Measurements from ENCODE around the gene PCDHGB4.
"Not testable (repeated sequence)": the region's sequence is repeated elsewhere in the genome, so short reads cannot be mapped to it uniquely, and the experiment has no call there.

PCDHGB4 gene

GRCh38 chr5:141392429-141393198 is 5.1 kb downstream of the PCDHGB4 start, which contains the start of gene PCDHGA8:
TSS of gene PCDHGA8 (plus strand) at chr5:141392633. CDS start at chr5:141392814, 181 bp downstream.
- H3K27ac ChIP-seq (ENCODE audit: low read depth, low read length), result no peak within 1 kb of the TSS
- no peaks in the 10 kb centered on the region for H3K4me1 ChIP-seq (ENCODE audit: insufficient read depth, low read length)
- H3K9ac ChIP-seq (ENCODE audit: low read length), result no peak within 1 kb of the TSS
- no peaks in the 10 kb centered on the region for H3K36me3 ChIP-seq (ENCODE audit: insufficient read depth, low read length)
- peaks cover 70% of the 10 kb centered on the region for H3K9me3 ChIP-seq (ENCODE audit: low read length)
- H3K27me3 ChIP-seq (ENCODE audit: control insufficient read depth in 1 of 2, insufficient read depth in 2 of 2, low read length in 2 of 2), result no peaks in the 10 kb centered on the region
- peak within 1 kb of the TSS; percentile 4 to 10 for H3K4me3 ChIP-seq (ENCODE audit: low read depth in 1 of 2, low read length in 2 of 2)

- Histone ChIP-seq H3K9ac (ENCODE audit: low read length) (no peak overlapping the region), H3K27ac (ENCODE audit: low read depth, low read length) (no peak overlapping the region), H3K4me1 (ENCODE audit: insufficient read depth, low read length) (no peaks in the 10 kb centered on the region), H3K4me3 (ENCODE audit: low read depth in 1 of 2, low read length in 2 of 2) (no peak overlapping the region), H3K9me3 (ENCODE audit: low read length) (peaks cover 69% of the 10 kb centered on the region), H3K36me3 (ENCODE audit: insufficient read depth, low read length) (no peaks in the 10 kb centered on the region), H3K27me3 (ENCODE audit: control insufficient read depth in 1 of 2, insufficient read depth in 2 of 2, low read length in 2 of 2) (no peaks in the 10 kb centered on the region)
Observed at GRCh38 chr5:141393267-141393666, 5.8 kb downstream of the PCDHGB4 start.

DNA sequence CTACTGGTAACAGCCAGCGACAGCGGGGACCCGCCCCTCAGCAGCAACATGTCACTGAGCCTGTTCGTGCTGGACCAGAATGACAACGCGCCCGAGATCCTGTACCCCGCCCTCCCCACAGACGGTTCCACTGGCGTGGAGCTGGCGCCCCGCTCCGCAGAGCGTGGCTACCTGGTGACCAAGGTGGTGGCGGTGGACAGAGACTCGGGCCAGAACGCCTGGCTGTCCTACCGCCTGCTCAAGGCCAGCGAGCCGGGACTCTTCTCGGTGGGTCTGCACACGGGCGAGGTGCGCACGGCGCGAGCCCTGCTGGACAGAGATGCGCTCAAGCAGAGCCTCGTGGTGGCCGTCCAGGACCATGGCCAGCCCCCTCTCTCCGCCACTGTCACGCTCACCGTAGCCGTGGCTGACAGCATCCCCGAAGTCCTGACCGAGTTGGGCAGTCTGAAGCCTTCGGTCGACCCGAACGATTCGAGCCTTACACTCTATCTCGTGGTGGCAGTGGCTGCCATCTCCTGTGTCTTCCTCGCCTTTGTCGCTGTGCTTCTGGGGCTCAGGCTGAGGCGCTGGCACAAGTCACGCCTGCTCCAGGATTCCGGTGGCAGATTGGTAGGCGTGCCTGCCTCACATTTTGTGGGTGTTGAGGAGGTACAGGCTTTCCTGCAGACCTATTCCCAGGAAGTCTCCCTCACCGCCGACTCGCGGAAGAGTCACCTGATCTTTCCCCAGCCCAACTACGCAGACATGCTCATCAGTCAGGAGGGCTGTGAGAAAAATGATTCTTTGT is 7.1 kb downstream of the PCDHGB4 start:
- H3K9me3 ChIP-seq (ENCODE audit: low read length), result peaks cover 71% of the 10 kb centered on the region

DNA sequence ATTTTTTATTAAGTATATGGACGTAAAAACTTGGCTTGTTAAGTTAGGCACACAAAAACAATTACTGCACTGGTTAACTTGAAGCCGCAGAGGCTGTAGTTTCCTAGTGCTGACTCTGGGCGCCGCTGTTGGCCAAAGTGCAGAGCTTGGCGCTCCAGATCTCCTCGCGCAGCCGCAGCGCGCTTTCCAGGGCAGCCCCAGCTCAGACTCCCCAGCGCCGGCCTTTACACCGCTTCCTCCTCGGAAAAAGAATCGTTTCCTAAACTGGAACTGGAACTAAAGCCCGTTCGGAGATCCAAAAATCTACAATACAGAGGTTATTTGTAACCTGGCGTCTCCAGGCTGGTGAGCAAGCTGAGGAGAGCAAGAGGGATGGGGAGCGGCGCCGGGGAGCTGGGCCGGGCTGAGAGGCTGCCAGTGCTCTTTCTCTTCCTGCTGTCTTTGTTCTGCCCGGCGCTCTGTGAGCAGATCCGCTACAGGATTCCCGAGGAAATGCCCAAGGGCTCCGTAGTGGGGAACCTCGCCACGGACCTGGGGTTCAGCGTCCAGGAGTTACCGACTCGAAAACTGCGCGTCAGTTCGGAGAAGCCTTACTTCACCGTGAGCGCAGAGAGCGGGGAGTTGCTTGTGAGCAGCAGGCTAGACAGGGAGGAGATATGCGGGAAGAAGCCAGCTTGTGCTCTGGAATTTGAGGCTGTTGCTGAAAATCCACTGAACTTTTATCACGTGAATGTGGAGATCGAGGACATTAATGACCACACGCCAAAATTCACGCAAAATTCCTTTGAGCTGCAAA is 10.5 kb downstream of the PCDHGB4 start, which contains the start of gene PCDHGB5:
Gene PCDHGB5 (plus strand): TSS at position 192 of the 796 bp plus-strand sequence. CDS start 181 bp downstream, at position 373.
- peak within 1 kb of the TSS; percentile 20 to 22 for H3K4me3 ChIP-seq (ENCODE audit: low read depth in 1 of 2, low read length in 2 of 2)
- H3K27ac ChIP-seq (ENCODE audit: low read depth, low read length); H3K9ac ChIP-seq (ENCODE audit: low read length); H3K27me3 ChIP-seq (ENCODE audit: control insufficient read depth in 1 of 2, insufficient read depth in 2 of 2, low read length in 2 of 2); H3K36me3 ChIP-seq (ENCODE audit: insufficient read depth, low read length); H3K4me1 ChIP-seq (ENCODE audit: insufficient read depth, low read length): not testable (repeated sequence)
- H3K9me3 ChIP-seq (ENCODE audit: low read length), result peaks cover 71% of the 10 kb centered on the region

More for the DNA sequence above, 7.1 kb downstream of the PCDHGB4 start:
- not testable (repeated sequence) for H3K4me3 ChIP-seq (ENCODE audit: low read depth in 1 of 2, low read length in 2 of 2); H3K27me3 ChIP-seq (ENCODE audit: control insufficient read depth in 1 of 2, insufficient read depth in 2 of 2, low read length in 2 of 2); H3K4me1 ChIP-seq (ENCODE audit: insufficient read depth, low read length); H3K36me3 ChIP-seq (ENCODE audit: insufficient read depth, low read length); H3K27ac ChIP-seq (ENCODE audit: low read depth, low read length); H3K9ac ChIP-seq (ENCODE audit: low read length)

DNA sequence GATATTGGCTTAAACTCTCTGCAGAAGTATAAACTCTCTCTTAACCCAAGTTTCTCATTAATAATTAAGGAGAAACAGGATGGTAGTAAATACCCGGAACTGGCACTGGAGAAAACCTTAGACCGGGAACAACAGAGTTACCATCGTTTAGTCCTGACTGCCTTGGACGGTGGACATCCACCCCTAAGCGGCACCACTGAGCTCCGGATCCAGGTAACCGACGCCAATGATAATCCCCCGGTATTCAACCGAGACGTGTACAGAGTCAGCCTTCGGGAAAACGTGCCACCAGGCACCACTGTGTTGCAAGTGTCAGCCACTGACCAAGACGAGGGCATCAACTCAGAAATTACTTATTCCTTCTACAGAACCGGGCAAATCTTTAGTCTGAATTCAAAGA is 11.1 kb downstream of the PCDHGB4 start:
- peaks cover 71% of the 10 kb centered on the region for H3K9me3 ChIP-seq (ENCODE audit: low read length)
- H3K4me1 ChIP-seq (ENCODE audit: insufficient read depth, low read length), result no peaks in the 10 kb centered on the region
- no peak overlapping the region for H3K9ac ChIP-seq (ENCODE audit: low read length)
- no peaks in the 10 kb centered on the region for H3K27me3 ChIP-seq (ENCODE audit: control insufficient read depth in 1 of 2, insufficient read depth in 2 of 2, low read length in 2 of 2)
- no peak overlapping the region for H3K27ac ChIP-seq (ENCODE audit: low read depth, low read length)
- H3K36me3 ChIP-seq (ENCODE audit: insufficient read depth, low read length), result no peaks in the 10 kb centered on the region
- peak overlapping the region in 1 of 2 donors; percentile 22 for H3K4me3 ChIP-seq (ENCODE audit: low read depth in 1 of 2, low read length in 2 of 2)

DNA sequence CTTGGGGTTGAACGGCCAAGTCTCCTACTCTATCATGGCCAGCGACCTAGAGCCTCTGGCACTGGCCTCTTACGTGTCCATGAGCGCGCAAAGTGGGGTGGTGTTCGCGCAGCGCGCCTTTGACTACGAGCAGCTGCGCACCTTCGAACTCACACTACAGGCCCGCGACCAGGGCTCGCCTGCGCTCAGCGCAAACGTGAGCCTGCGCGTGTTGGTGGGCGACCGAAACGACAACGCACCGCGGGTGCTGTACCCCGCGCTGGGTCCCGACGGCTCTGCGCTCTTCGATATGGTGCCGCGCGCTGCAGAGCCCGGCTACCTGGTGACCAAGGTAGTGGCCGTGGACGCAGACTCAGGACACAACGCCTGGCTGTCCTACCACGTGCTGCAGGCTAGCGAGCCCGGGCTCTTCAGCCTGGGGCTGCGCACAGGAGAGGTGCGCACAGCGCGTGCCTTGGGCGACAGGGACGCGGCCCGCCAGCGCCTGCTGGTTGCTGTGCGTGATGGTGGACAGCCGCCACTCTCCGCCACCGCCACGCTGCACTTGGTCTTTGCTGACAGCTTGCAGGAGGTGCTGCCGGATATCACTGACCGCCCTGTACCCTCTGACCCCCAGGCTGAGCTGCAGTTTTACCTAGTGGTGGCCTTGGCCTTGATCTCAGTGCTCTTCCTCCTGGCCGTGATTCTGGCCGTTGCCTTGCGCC is 12.2 kb downstream of the PCDHGB4 start:
- Histone ChIP-seq H3K4me3 (ENCODE audit: low read depth in 1 of 2, low read length in 2 of 2) (peak overlapping the region; percentile 11 to 22), H3K36me3 (ENCODE audit: insufficient read depth, low read length) (no peaks in the 10 kb centered on the region), H3K27me3 (ENCODE audit: control insufficient read depth in 1 of 2, insufficient read depth in 2 of 2, low read length in 2 of 2) (no peaks in the 10 kb centered on the region), H3K27ac (ENCODE audit: low read depth, low read length) (no peak overlapping the region), H3K9me3 (ENCODE audit: low read length) (peaks cover 70% of the 10 kb centered on the region), H3K4me1 (ENCODE audit: insufficient read depth, low read length) (no peaks in the 10 kb centered on the region), H3K9ac (ENCODE audit: low read length) (no peak overlapping the region)

DNA sequence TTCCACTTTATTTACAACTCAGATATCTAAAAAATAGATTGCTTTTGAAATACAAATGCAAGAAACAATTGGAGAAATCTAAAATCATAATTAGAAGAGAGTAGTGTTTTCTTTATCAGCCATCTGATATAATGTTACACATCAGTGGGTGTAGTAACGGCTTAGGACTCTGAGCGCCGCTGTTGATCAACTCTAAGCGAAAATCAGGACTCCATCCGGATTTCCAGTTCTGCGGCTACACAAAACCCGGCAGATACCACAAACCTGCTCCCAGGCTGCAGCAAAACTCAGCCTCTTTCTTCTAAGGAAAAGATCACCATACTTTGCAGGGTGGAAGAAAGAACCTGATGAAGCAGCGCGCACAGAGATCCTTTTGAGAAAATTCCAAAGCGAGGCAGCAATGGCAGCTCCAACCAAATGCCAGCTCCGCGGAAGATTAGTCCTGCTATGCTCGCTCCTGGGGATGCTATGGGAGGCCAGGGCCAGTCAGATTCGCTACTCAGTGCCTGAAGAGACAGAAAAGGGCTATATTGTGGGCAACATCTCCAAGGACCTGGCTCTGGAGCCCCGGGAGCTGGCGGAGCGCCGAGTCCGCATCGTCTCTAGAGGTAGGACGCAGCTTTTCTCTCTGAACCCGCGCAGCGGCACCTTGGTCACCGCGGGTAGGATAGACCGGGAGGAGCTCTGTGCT is 15.2 kb downstream of the PCDHGB4 start, which contains the start of gene PCDHGA9:
Gene PCDHGA9 (plus strand): TSS at position 226 of the 691 bp plus-strand sequence. CDS start 175 bp downstream, at position 401.
- no peak within 1 kb of the TSS for H3K27ac ChIP-seq (ENCODE audit: low read depth, low read length)
- peak within 1 kb of the TSS in 1 of 2 donors; percentile 36 for H3K4me3 ChIP-seq (ENCODE audit: low read depth in 1 of 2, low read length in 2 of 2)
- peaks cover 73% of the 10 kb centered on the region for H3K9me3 ChIP-seq (ENCODE audit: low read length)
- H3K27me3 ChIP-seq (ENCODE audit: control insufficient read depth in 1 of 2, insufficient read depth in 2 of 2, low read length in 2 of 2), result no peaks in the 10 kb centered on the region
- H3K9ac ChIP-seq (ENCODE audit: low read length), result no peak within 1 kb of the TSS
- no peaks in the 10 kb centered on the region for H3K36me3 ChIP-seq (ENCODE audit: insufficient read depth, low read length)
- H3K4me1 ChIP-seq (ENCODE audit: insufficient read depth, low read length), result no peaks in the 10 kb centered on the region

- Histone ChIP-seq H3K9me3 (ENCODE audit: low read length) (peaks cover 80% of the 10 kb centered on the region), H3K27ac (ENCODE audit: low read depth, low read length) (no peak overlapping the region), H3K4me1 (ENCODE audit: insufficient read depth, low read length) (no peaks in the 10 kb centered on the region), H3K9ac (ENCODE audit: low read length) (no peak overlapping the region), H3K27me3 (ENCODE audit: control insufficient read depth in 1 of 2, insufficient read depth in 2 of 2, low read length in 2 of 2) (no peaks in the 10 kb centered on the region), H3K4me3 (ENCODE audit: low read depth in 1 of 2, low read length in 2 of 2) (peak overlapping the region in 1 of 2 donors; percentile 36), H3K36me3 (ENCODE audit: insufficient read depth, low read length) (no peaks in the 10 kb centered on the region)
Observed at GRCh38 chr5:141403387-141403786, 15.9 kb downstream of the PCDHGB4 start.

- H3K9ac ChIP-seq (ENCODE audit: low read length); H3K27me3 ChIP-seq (ENCODE audit: control insufficient read depth in 1 of 2, insufficient read depth in 2 of 2, low read length in 2 of 2); H3K36me3 ChIP-seq (ENCODE audit: insufficient read depth, low read length); H3K4me1 ChIP-seq (ENCODE audit: insufficient read depth, low read length); H3K27ac ChIP-seq (ENCODE audit: low read depth, low read length): not testable (repeated sequence)
- Histone ChIP-seq H3K9me3 (ENCODE audit: low read length) (peaks cover 86% of the 10 kb centered on the region), H3K4me3 (ENCODE audit: low read depth in 1 of 2, low read length in 2 of 2) (peak within 1 kb of the TSS in 1 of 2 donors; percentile 49)
Observed at GRCh38 chr5:141407790-141408505, 20.4 kb downstream of the PCDHGB4 start, which contains the start of gene PCDHGB6. TSS of gene PCDHGB6 (plus strand) at chr5:141408021. CDS start at chr5:141408203, 182 bp downstream.
